Loucy (cell line): ENCODE results near the gene EEFSEC.

Source experiments
- H2AFZ ChIP-seq: fragments of 200-600 bp; sonication (generic); 2 replicates; pipeline ENCODE4 v1.6.0; 2016; ENCODE audit warnings: antibody characterized with exemption, mild to moderate bottlenecking, low read length, moderate library complexity
- H3F3A ChIP-seq: fragments of 200-600 bp; 2 replicates; pipeline ENCODE4 v1.6.0; 2016; ENCODE audit warnings: antibody characterized with exemption, low read depth, mild to moderate bottlenecking
- H3K27me3 ChIP-seq: fragments of 200-600 bp; sonication (generic); 2 replicates; pipeline ENCODE4 v1.6.1; 2014; ENCODE audit warnings: low read length, mild to moderate bottlenecking; ENCODE audit not compliant: insufficient read depth, poor library complexity, severe bottlenecking
- H3K36me3 ChIP-seq: fragments of 200-600 bp; sonication (generic); 2 replicates; pipeline ENCODE4 v1.6.1; 2016; ENCODE audit warnings: low read length; ENCODE audit not compliant: insufficient read depth
- H3K4me1 ChIP-seq: fragments of 200-600 bp; sonication (generic); 2 replicates; pipeline ENCODE4 v1.5.1; 2014; ENCODE audit warnings: low read length, mild to moderate bottlenecking; ENCODE audit not compliant: insufficient read depth, poor library complexity, severe bottlenecking
- H3K4me2 ChIP-seq: fragments of 200-600 bp; sonication (generic); 2 replicates; pipeline ENCODE4 v1.6.0; 2014; ENCODE audit warnings: antibody characterized with exemption, low read length, low read depth, mild to moderate bottlenecking; ENCODE audit not compliant: poor library complexity, severe bottlenecking
- H3K4me3 ChIP-seq: fragments of 200-600 bp; sonication (generic); 2 replicates; pipeline ENCODE4 v1.5.1; 2014; ENCODE audit warnings: low read length, mild to moderate bottlenecking, mixed read lengths; ENCODE audit not compliant: poor library complexity, severe bottlenecking
- H3K79me2 ChIP-seq: fragments of 200-600 bp; sonication (generic); 2 replicates; pipeline ENCODE4 v1.6.1; 2014; ENCODE audit warnings: low read length; ENCODE audit not compliant: insufficient read depth
- H3K9ac ChIP-seq: fragments of 200-600 bp; sonication (generic); 2 replicates; pipeline ENCODE4 v1.6.0; 2014; ENCODE audit warnings: mild to moderate bottlenecking, low read depth, low read length, moderate library complexity; ENCODE audit not compliant: poor library complexity, severe bottlenecking
- H3K9me2 ChIP-seq: fragments of 200-600 bp; sonication (generic); replicated peaks from 2 replicates; pipeline ENCODE4 v1.6.1; 2016; ENCODE audit warnings: low read depth, low read length, mixed read lengths
- H3K9me3 ChIP-seq: fragments of 200-600 bp; sonication (generic); 2 replicates; pipeline ENCODE4 v1.6.1; 2014; ENCODE audit warnings: mild to moderate bottlenecking, antibody characterized with exemption, low read length, low read depth; ENCODE audit not compliant: insufficient read depth
- H4K20me1 ChIP-seq: fragments of 200-600 bp; sonication (generic); 2 replicates; pipeline ENCODE4 v1.6.0; 2014; ENCODE audit warnings: antibody characterized with exemption, low read length, mild to moderate bottlenecking; ENCODE audit not compliant: insufficient read depth, poor library complexity, severe bottlenecking
- EZH2phosphoT487 ChIP-seq: fragments of 200-600 bp; IDR thresholded peaks from 2 replicates; pipeline ENCODE4 v1.6.1; 2018; ENCODE audit warnings: antibody characterized with exemption, mild to moderate bottlenecking, moderate library complexity, borderline replicate concordance
- TF ChIP-seq, protein P1 (sequence below): fragments of 200-600 bp; sonication (generic); conservative IDR thresholded peaks from 2 replicates; pipeline ENCODE4 v1.5.1; 2014; ENCODE audit warnings: mild to moderate bottlenecking, antibody characterized with exemption, low read length

Gene EEFSEC

DNA sequence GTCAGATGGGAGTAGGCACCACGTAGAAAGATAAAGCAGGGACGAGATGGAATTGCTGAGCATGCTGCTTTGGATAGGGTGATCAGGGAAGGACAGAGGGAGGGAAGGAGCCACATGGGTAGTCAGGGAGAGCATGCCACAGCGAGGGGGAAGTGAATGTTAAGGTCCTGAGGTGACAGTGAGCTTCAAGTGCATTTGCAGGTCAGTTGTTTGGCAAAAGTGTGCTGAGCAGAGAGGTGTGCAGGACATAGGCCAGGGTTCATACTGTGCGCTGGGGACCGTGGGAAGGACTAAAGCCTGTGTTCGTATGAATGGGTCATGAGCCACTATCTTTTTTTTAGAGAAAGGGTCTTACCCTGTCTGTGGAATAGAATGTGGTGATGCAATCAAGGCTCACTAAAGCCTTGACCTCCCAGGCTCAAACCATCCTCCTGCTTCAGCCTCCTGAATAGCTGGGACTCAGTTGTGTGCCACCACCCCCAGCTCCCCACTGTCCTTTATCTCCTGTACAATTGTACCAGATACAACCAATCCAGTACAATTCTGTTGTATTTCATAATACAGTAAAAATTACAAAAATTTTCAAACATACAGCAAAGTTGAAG, 205.9 kb downstream of the EEFSEC start:
- no peak overlapping the region for H3K4me3 ChIP-seq
- no peak for TF ChIP-seq EZH2phosphoT487
- TF ChIP-seq, protein P1, sequence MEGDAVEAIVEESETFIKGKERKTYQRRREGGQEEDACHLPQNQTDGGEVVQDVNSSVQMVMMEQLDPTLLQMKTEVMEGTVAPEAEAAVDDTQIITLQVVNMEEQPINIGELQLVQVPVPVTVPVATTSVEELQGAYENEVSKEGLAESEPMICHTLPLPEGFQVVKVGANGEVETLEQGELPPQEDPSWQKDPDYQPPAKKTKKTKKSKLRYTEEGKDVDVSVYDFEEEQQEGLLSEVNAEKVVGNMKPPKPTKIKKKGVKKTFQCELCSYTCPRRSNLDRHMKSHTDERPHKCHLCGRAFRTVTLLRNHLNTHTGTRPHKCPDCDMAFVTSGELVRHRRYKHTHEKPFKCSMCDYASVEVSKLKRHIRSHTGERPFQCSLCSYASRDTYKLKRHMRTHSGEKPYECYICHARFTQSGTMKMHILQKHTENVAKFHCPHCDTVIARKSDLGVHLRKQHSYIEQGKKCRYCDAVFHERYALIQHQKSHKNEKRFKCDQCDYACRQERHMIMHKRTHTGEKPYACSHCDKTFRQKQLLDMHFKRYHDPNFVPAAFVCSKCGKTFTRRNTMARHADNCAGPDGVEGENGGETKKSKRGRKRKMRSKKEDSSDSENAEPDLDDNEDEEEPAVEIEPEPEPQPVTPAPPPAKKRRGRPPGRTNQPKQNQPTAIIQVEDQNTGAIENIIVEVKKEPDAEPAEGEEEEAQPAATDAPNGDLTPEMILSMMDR: no peak
- no peaks in the 10 kb centered on the region for H3F3A ChIP-seq
- peaks cover 10% of the 10 kb centered on the region; the same call in 1 of the 2 replicates for H3K36me3 ChIP-seq
- no peak overlapping the region for H2AFZ ChIP-seq
- H3K9me3 ChIP-seq: no peaks in the 10 kb centered on the region
- H3K27me3 ChIP-seq: no peaks in the 10 kb centered on the region
- H4K20me1 ChIP-seq: no peaks in the 10 kb centered on the region
- H3K9ac ChIP-seq: no peak overlapping the region
- no peaks in the 10 kb centered on the region for H3K9me2 ChIP-seq
- H3K4me2 ChIP-seq: no peak overlapping the region
- no peaks in the 10 kb centered on the region for H3K79me2 ChIP-seq
- H3K4me1 ChIP-seq: no peaks in the 10 kb centered on the region

DNA sequence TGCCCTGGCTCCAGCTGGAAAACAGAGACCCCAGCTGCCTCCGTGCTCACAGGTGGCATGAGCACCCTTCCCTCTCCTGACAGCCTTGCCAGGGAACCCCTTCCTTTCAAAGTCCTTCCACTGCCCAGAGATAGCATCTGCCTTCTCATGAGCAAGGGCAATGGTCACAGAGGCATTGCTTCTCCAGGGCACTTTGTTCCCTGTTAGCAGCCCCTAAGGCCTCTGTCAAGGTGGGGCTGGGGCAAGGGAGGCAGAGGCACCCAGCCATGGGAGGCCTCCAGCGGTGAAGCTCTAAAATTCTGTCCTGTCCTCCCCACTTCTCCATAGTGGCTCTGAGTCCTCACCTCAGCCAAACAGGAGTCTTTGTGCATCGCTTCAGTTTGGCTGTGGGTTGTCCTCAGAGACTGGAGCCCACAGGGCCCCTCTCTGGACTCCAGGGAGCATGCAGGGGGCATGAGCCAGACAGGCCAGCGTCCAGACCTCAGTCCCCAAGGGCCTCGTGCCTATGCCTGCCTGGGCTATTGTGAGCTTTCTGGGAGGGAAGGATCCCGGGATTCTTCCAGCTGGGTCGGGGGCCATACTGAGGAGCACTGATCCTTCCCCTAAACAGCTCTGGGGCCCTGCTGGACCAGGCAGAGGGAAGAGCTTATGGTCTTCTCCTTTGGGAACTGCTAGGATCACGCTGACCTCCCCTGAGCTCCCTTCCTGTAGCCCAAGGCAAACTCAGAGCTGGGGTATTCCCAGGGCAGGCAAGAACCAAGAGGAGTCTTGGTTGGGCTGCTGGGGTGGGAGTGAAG, 206.8 kb downstream of the EEFSEC start:
- no peaks in the 10 kb centered on the region for H3K9me3 ChIP-seq
- H3K9ac ChIP-seq: no peak overlapping the region
- no peaks in the 10 kb centered on the region for H3F3A ChIP-seq
- no peak overlapping the region for H3K4me3 ChIP-seq
- no peaks in the 10 kb centered on the region for H4K20me1 ChIP-seq
- no peaks in the 10 kb centered on the region for H3K79me2 ChIP-seq
- H2AFZ ChIP-seq: no peak overlapping the region
- no peaks in the 10 kb centered on the region for H3K9me2 ChIP-seq
- no peak for TF ChIP-seq EZH2phosphoT487
- TF ChIP-seq, protein P1: no peak
- H3K4me2 ChIP-seq: no peak overlapping the region
- H3K4me1 ChIP-seq: no peaks in the 10 kb centered on the region
- no peaks in the 10 kb centered on the region for H3K27me3 ChIP-seq
- H3K36me3 ChIP-seq: peaks cover 10% of the 10 kb centered on the region; the same call in 1 of the 2 replicates

DNA sequence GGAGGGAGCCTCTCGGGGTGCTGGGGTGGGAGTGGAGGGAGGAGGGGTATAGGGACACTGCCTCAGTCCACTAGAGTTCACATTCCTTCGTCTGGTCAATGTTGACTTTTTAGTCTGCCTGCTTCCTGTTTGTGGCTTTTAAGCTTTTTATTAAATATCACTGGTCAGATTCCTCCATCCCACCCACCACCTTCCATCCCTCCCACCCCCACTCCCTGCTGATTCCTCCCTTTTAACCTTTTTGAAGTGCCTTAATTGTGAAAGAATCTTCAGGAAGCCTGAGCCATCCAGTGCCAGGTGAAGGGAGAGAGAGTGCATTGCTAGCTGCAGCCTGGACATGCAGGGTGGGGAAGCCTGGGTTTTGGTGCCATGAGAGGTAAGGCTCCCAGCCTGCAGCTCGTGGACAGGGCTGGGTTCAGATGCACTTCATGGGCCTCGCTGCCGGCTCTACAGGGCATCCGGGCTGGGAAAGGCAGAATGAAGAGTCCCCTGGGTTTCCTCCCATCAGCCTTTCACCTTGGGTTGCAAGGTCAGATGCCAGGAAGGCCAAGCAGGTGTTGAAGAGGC, 207.5 kb downstream of the EEFSEC start:
- H3K79me2 ChIP-seq: no peaks in the 10 kb centered on the region

More for the DNA sequence above, 207.5 kb downstream of the EEFSEC start:
- TF ChIP-seq, protein P1: no peak
- no peak for TF ChIP-seq EZH2phosphoT487
- H4K20me1 ChIP-seq: no peaks in the 10 kb centered on the region
- no peaks in the 10 kb centered on the region for H3K27me3 ChIP-seq
- no peak overlapping the region for H2AFZ ChIP-seq
- H3K4me3 ChIP-seq: no peak overlapping the region
- H3K36me3 ChIP-seq: peaks cover 10% of the 10 kb centered on the region; the same call in 1 of the 2 replicates
- no peaks in the 10 kb centered on the region for H3K9me3 ChIP-seq
- no peaks in the 10 kb centered on the region for H3F3A ChIP-seq
- H3K9ac ChIP-seq: no peak overlapping the region
- no peaks in the 10 kb centered on the region for H3K4me1 ChIP-seq
- H3K4me2 ChIP-seq: no peak overlapping the region
- H3K9me2 ChIP-seq: no peaks in the 10 kb centered on the region
